Testis (tissue), 3 donors: ENCODE measurements around the gene SLC16A3. TPM values are rescaled to one million over a fixed set of nuclear protein-coding genes. Genes with fewer than 3 reads are reported as not detected.
A peak's percentile ranks its signal among the peaks of the same experiment; 100 is the strongest.

Experiments used
- DNase-seq: peaks from one replicate; pipeline ENCODE4 v3.0.0-alpha.2; 2019
- H3K27ac ChIP-seq, 2 donors: fragments of 200-600 bp; sonication (generic); one replicate each; pipeline ENCODE4 v1.5.1; 2019
- H3K27me3 ChIP-seq: fragments of 200-600 bp; sonication (generic); one replicate; pipeline ENCODE4 v1.5.1; 2019
- H3K36me3 ChIP-seq: fragments of 200-600 bp; sonication (generic); one replicate; pipeline ENCODE4 v1.5.1; 2017; ENCODE audit warnings: low read depth; ENCODE audit errors: missing control alignments
- H3K4me1 ChIP-seq: fragments of 200-600 bp; sonication (generic); one replicate; pipeline ENCODE4 v1.5.1; 2019
- H3K4me3 ChIP-seq, 2 donors: fragments of 200-600 bp; sonication (generic); one replicate each; pipeline ENCODE4 v1.5.1; 2017 to 2019
- H3K9me3 ChIP-seq: fragments of 200-600 bp; sonication (generic); one replicate; pipeline ENCODE4 v1.5.1; 2017
- CTCF ChIP-seq, 3 experiments: fragments of 450-650 bp in 2 of 3; fragments of 200-600 bp in 1 of 3; sonication (generic) in 1 of 3; IDR thresholded peaks; one replicate each; pipeline ENCODE4 v1.5.1; 2016 to 2019; ENCODE audit warnings: antibody characterized with exemption in 3 of 3, mild to moderate bottlenecking in 2 of 3, moderate library complexity in 1 of 3
- POLR2A ChIP-seq: fragments of 450-650 bp; IDR thresholded peaks from one replicate; pipeline ENCODE4 v1.6.1; 2017; ENCODE audit warnings: antibody characterized with exemption, mild to moderate bottlenecking, moderate library complexity
- WGBS, 2 donors: methylation state at CpG; one replicate each; pipeline ENCODE4 v1.1.5; 2018; 5-methylcytosine and 5-hydroxymethylcytosine counted together
- intact Hi-C: fragments of 100-400 bp; cut with DNase I; formaldehyde crosslinking; loops from one replicate; pipeline ENCODE4 v1.15.1; 2023; ENCODE audit warnings: low total_unique reads
- polyA plus RNA-seq: library from polyadenylated mRNA; stranded (reverse); fragments of 350-450 nt; fragmentation: Illumina TruSeq; extraction: RNeasy Lipid Tissue Mini Kit (QIAGEN cat#74804); gene quantifications from one replicate; pipeline ENCODE4 v1.2.3, GENCODE V29; 2014; ENCODE audit warnings: low read depth, low replicate concordance; ENCODE audit not compliant: insufficient read depth
- total RNA-seq, 2 donors: library from RNA; depleted of rRNA; stranded (reverse); fragments of >200 nt; gene quantifications; one replicate each; pipeline ENCODE4 v1.2.3, GENCODE V29; 2016

SLC16A3 gene
- total and polyA plus RNA-seq, 3 donors from 2014 or later: 67.7 to 71.4 (median 70.6) TPM

DNA sequence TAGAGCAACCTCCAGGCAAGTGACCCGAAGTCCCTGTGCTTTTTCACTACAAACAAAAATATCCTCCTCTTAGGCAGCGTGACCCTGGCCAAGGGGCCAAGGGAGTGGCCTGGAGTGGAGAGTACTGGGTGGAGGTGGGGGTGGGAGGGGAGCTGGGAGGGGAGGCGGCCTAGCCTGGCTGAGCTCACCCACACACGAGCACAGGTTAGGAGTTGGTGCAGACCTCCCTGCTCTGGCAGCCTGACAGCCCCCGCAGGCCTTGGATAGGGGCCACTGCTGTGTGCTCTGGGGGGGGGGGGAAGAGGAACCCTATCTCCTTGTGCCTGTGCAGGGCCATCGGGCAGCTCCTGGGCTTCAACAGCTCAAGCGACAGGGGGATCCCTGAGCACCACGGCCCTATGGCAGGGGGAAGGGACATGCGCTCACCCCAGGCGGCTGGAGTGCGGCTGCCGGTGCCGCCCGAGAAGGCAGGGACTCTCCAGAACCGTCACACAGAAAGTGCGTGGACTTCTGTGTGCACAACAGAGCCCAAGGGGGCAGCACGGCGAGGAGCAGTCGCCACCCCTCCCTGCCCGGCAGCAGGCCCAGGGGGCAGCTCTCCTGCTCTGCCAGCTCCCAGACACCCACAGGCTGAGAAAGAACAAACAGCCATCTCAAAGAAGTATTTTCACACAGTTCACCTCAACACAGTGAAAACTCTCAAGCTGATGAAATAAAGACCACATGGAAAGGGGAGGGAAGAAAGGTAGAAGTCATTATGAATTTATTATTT is 13.3 kb downstream of the SLC16A3 start:
- peak overlapping the region; percentile 78 to 86 for H3K27ac ChIP-seq
- WGBS, 2 donors: 22 to 50% methylated on average over 1 to 20 of the region's 20 CpGs
- no peaks in the 10 kb centered on the region for H3K36me3 ChIP-seq
- peaks cover 82% of the 10 kb centered on the region for H3K4me1 ChIP-seq
- DNase-seq: peak; percentile 84
- H3K27me3 ChIP-seq: no peaks in the 10 kb centered on the region
- intact Hi-C loops: loop anchor here (10.0 kb wide), 1 partner anchor 53 kb away; no protein-coding TSS in a partner anchor
- no peaks in the 10 kb centered on the region for H3K9me3 ChIP-seq
- no peak for TF ChIP-seq POLR2A
- no peak for TF ChIP-seq CTCF (IDR thresholded peaks at IDR 0.05)
- H3K4me3 ChIP-seq: no peak overlapping the region

DNA sequence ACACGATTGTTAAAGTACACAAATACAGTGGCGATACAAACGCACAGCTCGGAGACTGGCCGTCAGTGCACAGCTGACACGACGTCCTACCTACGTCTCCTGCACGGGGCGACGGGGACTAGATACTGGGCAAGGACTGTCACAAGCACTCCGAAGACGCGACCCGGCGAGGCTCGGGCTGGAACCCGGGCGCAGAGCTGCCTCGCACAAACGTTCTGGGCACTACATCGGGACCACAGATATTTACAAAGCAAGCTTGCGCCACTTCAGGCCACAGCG is 13.8 kb downstream of the SLC16A3 start:
- H3K9me3 ChIP-seq: no peaks in the 10 kb centered on the region
- H3K4me1 ChIP-seq: peaks cover 85% of the 10 kb centered on the region
- H3K27me3 ChIP-seq: no peaks in the 10 kb centered on the region
- TF ChIP-seq POLR2A: no peak
- 55 to 79% methylated on average over 24 of the region's 24 CpGs for WGBS, 2 donors
- no peaks in the 10 kb centered on the region for H3K36me3 ChIP-seq
- intact Hi-C loops: loop anchor here (10.0 kb wide), 1 partner anchor 52 kb away; no protein-coding TSS in a partner anchor
- DNase-seq: no peak
- peak overlapping the region; percentile 78 to 86 for H3K27ac ChIP-seq
- no peak overlapping the region for H3K4me3 ChIP-seq

DNA sequence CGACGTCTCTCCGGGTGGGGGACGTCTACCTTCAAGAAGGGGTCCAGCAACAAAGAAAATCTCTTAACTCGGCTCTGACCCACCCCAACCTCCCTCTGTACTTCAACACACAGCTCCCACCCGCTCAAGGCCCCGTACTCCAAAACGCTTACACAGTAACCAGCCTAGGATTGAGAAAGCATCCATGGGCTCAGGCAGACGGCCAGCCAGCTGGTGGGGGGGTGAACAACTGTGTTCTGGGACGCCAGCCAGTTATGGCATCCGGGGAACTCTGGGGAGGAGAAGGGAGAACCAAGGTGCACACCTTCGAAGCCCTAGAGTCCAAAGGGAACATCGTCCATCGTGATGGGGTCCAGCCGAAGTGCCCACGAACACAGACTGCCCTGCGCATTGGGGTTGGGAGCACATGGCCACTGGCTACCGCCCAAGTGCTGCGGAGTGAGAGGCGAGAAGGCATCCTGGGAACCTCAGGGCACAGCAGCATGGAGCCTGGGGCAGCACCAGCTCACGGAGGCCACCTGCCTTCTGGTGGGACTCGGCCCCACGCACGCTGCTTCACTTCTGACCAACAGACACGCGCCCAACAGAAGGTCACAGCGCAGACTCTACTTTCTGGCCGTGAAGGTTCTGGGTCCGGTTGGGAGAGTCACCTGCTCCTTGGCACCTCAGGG is 14.3 kb downstream of the SLC16A3 start:
- intact Hi-C loops: loop anchor here (10.0 kb wide), 1 partner anchor 52 kb away; no protein-coding TSS in a partner anchor
- H3K27me3 ChIP-seq: no peaks in the 10 kb centered on the region
- H3K36me3 ChIP-seq: no peaks in the 10 kb centered on the region
- peak; percentile 87 for DNase-seq
- H3K4me3 ChIP-seq: no peak overlapping the region
- TF ChIP-seq POLR2A: no peak
- TF ChIP-seq CTCF (IDR thresholded peaks at IDR 0.05): no peak
- H3K9me3 ChIP-seq: no peaks in the 10 kb centered on the region
- 63 to 66% methylated on average over 14 to 26 of the region's 29 CpGs for WGBS, 2 donors
- H3K27ac ChIP-seq: peak overlapping the region; percentile 78 to 86
- H3K4me1 ChIP-seq: peaks cover 84% of the 10 kb centered on the region

DNA sequence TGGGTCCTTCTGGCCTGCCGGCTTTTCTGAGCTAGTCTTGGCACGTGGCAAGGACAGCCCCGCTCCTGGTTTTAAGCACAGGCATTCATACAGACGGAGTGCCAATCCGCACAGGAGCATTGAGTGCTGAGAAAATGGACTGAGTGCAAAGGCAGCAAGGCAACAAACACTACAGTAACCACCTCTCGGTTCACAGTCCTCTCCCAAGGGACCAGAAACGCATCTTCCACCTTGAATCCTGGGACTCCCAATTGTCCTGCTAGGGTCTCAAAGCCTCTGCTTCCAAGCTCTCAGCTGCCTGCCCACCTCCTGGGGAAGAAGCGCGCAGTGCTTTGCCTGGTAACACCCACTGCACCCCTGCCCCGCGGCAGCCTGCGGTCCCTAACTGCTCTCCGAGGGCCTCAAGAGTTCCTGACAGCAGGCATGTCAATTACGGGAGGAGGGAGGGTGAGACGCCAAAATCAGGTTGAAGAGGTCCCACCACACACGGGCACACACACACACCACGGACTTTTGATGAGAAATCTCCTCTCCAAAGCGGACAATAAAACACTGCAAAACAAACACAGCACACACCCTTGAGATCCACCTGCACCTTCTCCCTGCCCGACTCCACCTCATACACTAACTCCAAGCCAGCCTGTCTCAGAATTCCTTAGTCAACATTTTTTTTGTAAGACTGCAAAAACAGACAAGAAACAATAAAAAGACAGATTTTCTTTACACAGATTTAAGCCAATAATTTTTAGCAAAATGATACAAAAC is 15.0 kb downstream of the SLC16A3 start:
- peak overlapping the region in 1 of 2 donors; percentile 86 for H3K27ac ChIP-seq
- intact Hi-C loops: loop anchor here (10.0 kb wide), 1 partner anchor 51 kb away; no protein-coding TSS in a partner anchor
- H3K36me3 ChIP-seq: no peaks in the 10 kb centered on the region
- H3K9me3 ChIP-seq: no peaks in the 10 kb centered on the region
- TF ChIP-seq CTCF (IDR thresholded peaks at IDR 0.05): no peak
- no peak for TF ChIP-seq POLR2A
- no peak for DNase-seq
- WGBS, 2 donors: 90 to 93% methylated on average over 13 to 19 of the region's 19 CpGs
- H3K4me1 ChIP-seq: peaks cover 77% of the 10 kb centered on the region
- no peak overlapping the region for H3K4me3 ChIP-seq
- H3K27me3 ChIP-seq: no peaks in the 10 kb centered on the region
